HEK293 (cell line): ENCODE data around the gene MAML3.
A peak's percentile ranks its signal among the peaks of the same experiment; 100 is the strongest.

Experiments used
- CTCF ChIA-PET: fragments of 350-600 bp; formaldehyde crosslinking; extraction: SDS; loops from one replicate; lab custom pipeline; 2021; ENCODE audit warnings: antibody characterized with exemption; lab: Yijun Ruan, JAX
- POLR2A ChIA-PET: fragments of 300-600 bp; formaldehyde crosslinking; extraction: SDS; loops from one replicate; lab custom pipeline; 2020; ENCODE audit warnings: antibody characterized with exemption, inconsistent platforms; lab: Yijun Ruan, JAX
- H3K27ac ChIP-seq: fragments of 200-500 bp; sonication (Bioruptor generic); 2 replicates; pipeline ENCODE4 v1.5.1; 2014; ENCODE audit warnings: low read depth, low read length, control low read depth, inconsistent platforms; ENCODE audit errors: extremely low read depth
- H3K36me3 ChIP-seq, 2 experiments: fragments of 200-500 bp in 1 of 2; sonication (Bioruptor generic) in 1 of 2; 1 replicate in 1 of 2; 2 replicates in 1 of 2; pipeline ENCODE4 v1.5.1; 2014 to 2017; ENCODE audit warnings: inconsistent platforms in 2 of 2, low read length in 2 of 2; ENCODE audit not compliant: control insufficient read depth in 2 of 2, insufficient read depth in 1 of 2
- H3K4me1 ChIP-seq: fragments of 200-500 bp; sonication (Bioruptor generic); 2 replicates; pipeline ENCODE4 v1.5.1; 2014; ENCODE audit warnings: mild to moderate bottlenecking, low read length, inconsistent platforms; ENCODE audit not compliant: control insufficient read depth, insufficient read depth
- H3K4me3 ChIP-seq: 2 replicates; pipeline ENCODE4 v1.5.1; 2011; ENCODE audit warnings: low read depth, mild to moderate bottlenecking, control low read depth, low read length, moderate library complexity
- H3K9me3 ChIP-seq: fragments of 200-500 bp; sonication (Bioruptor generic); 2 replicates; pipeline ENCODE4 v1.5.1; 2014; ENCODE audit warnings: low read depth, low read length, inconsistent platforms; ENCODE audit not compliant: control insufficient read depth, insufficient read depth
- AEBP2 ChIP-seq: fragments of 450-650 bp; formaldehyde crosslinking; IDR thresholded peaks from 2 replicates; pipeline ENCODE4 v1.5.1; 2016; ENCODE audit warnings: missing biosample characterization, missing genetic modification characterization, borderline replicate concordance
- BCL6B ChIP-seq: fragments of 450-650 bp; formaldehyde crosslinking; IDR thresholded peaks from 2 replicates; pipeline ENCODE4 v1.5.1; 2017; ENCODE audit warnings: missing biosample characterization, missing genetic modification characterization
- GLIS2 ChIP-seq: fragments of 450-650 bp; formaldehyde crosslinking; IDR thresholded peaks from 2 replicates; pipeline ENCODE4 v1.5.1; 2016; ENCODE audit warnings: missing biosample characterization, missing genetic modification characterization
- HOXA7 ChIP-seq: sonication (generic); formaldehyde crosslinking; IDR thresholded peaks from 2 replicates; pipeline ENCODE4 v1.8.1; 2022; ENCODE audit warnings: missing genetic modification reagents, borderline replicate concordance
- HOXC10 ChIP-seq: sonication (generic); formaldehyde crosslinking; IDR thresholded peaks from 2 replicates; pipeline ENCODE4 v1.8.1; 2023; ENCODE audit warnings: mild to moderate bottlenecking, missing genetic modification reagents
- YY1 ChIP-seq: fragments of 450-650 bp; formaldehyde crosslinking; IDR thresholded peaks from 2 replicates; pipeline ENCODE4 v1.5.1; 2018; ENCODE audit warnings: missing biosample characterization, missing genetic modification characterization
- ZBTB20 ChIP-seq: fragments of 450-650 bp; formaldehyde crosslinking; IDR thresholded peaks from 2 replicates; pipeline ENCODE4 v1.5.1; 2016; ENCODE audit warnings: missing biosample characterization, missing genetic modification characterization
- ZFHX2 ChIP-seq: fragments of 450-650 bp; formaldehyde crosslinking; conservative IDR thresholded peaks from 2 replicates; pipeline ENCODE4 v1.5.1; 2016; ENCODE audit warnings: missing biosample characterization, missing genetic modification characterization
- ZNF121 ChIP-seq: fragments of 450-650 bp; formaldehyde crosslinking; IDR thresholded peaks from 2 replicates; pipeline ENCODE4 v1.5.1; 2016; ENCODE audit warnings: missing biosample characterization, missing genetic modification characterization
- ZNF18 ChIP-seq: fragments of 450-650 bp; formaldehyde crosslinking; IDR thresholded peaks from 2 replicates; pipeline ENCODE4 v1.5.1; 2016; ENCODE audit warnings: missing biosample characterization, missing genetic modification characterization
- ZNF19 ChIP-seq: fragments of 450-650 bp; formaldehyde crosslinking; IDR thresholded peaks from 2 replicates; pipeline ENCODE4; 2016; ENCODE audit warnings: missing biosample characterization, missing genetic modification characterization, low read depth
- ZNF366 ChIP-seq: fragments of 450-650 bp; formaldehyde crosslinking; conservative IDR thresholded peaks from 2 replicates; pipeline ENCODE4 v1.5.1; 2016; ENCODE audit warnings: missing biosample characterization, missing genetic modification characterization
- ZNF426 ChIP-seq: fragments of 450-650 bp; formaldehyde crosslinking; IDR thresholded peaks from 2 replicates; pipeline ENCODE4 v1.5.1; 2017; ENCODE audit warnings: missing biosample characterization, missing genetic modification characterization, mild to moderate bottlenecking, inconsistent platforms, moderate library complexity
- ZNF513 ChIP-seq: fragments of 450-650 bp; IDR thresholded peaks from 2 replicates; pipeline ENCODE4 v1.5.1; 2018; ENCODE audit warnings: missing biosample characterization, missing genetic modification characterization
- ZNF558 ChIP-seq: fragments of 450-650 bp; formaldehyde crosslinking; IDR thresholded peaks from 2 replicates; pipeline ENCODE4 v1.5.1; 2016; ENCODE audit warnings: missing biosample characterization, missing genetic modification characterization
- ZNF677 ChIP-seq: fragments of 450-650 bp; IDR thresholded peaks from 2 replicates; pipeline ENCODE4 v1.5.0; 2018; ENCODE audit warnings: missing biosample characterization, mild to moderate bottlenecking, missing genetic modification characterization, moderate library complexity
- ZSCAN4 ChIP-seq: fragments of 450-650 bp; formaldehyde crosslinking; IDR thresholded peaks from 2 replicates; pipeline ENCODE4 v1.5.1; 2017; ENCODE audit warnings: missing biosample characterization, missing genetic modification characterization

MAML3 gene

GRCh38 chr4:139934708-139935195, 219.2 kb downstream of the MAML3 start:
- no peaks in the 10 kb centered on the region for H3K9me3 ChIP-seq
- H3K27ac ChIP-seq, result no peak overlapping the region
- no peaks in the 10 kb centered on the region for H3K4me1 ChIP-seq
- no peaks in the 10 kb centered on the region for H3K36me3 ChIP-seq
- CTCF ChIA-PET, result no interaction called here
- POLR2A ChIA-PET, result no interaction called here
- no peak for TF ChIP-seq HOXA7 (CRISPR knock-in tag)
- TF ChIP-seq ZNF677 (tag by site-specific recombination), result no peak
- TF ChIP-seq ZNF426 (tag by site-specific recombination), result no peak
- no peak for TF ChIP-seq ZNF558 (tag by site-specific recombination)
- no peak for TF ChIP-seq BCL6B (tag by site-specific recombination)
- TF ChIP-seq ZSCAN4, result no peak
- no peak for TF ChIP-seq ZNF366
- no peak for TF ChIP-seq AEBP2
- H3K4me3 ChIP-seq, result no peak overlapping the region

GRCh38 chr4:139934057-139934707, 219.8 kb downstream of the MAML3 start:
- H3K9me3 ChIP-seq, result no peaks in the 10 kb centered on the region
- ChIA-PET POLR2A (no interaction called here), CTCF (no interaction called here)
- no peaks in the 10 kb centered on the region for H3K4me1 ChIP-seq
- H3K36me3 ChIP-seq, result no peaks in the 10 kb centered on the region
- TF ChIP-seq HOXC10 (CRISPR knock-in tag), result no peak
- no peak for TF ChIP-seq YY1
- no peak for TF ChIP-seq ZFHX2 (tag by site-specific recombination)
- peak; percentile 54 for TF ChIP-seq ZBTB20 (tag by site-specific recombination)
- peak; percentile 70 for TF ChIP-seq ZNF18 (tag by site-specific recombination)
- TF ChIP-seq ZNF121 (tag by site-specific recombination), result no peak
- H3K4me3 ChIP-seq, result no peak overlapping the region
- no peak overlapping the region for H3K27ac ChIP-seq

- no peaks in the 10 kb centered on the region for H3K4me1 ChIP-seq
- POLR2A ChIA-PET, result no interaction called here
- H3K27ac ChIP-seq, result no peak overlapping the region
- no peak for TF ChIP-seq ZNF19
- TF ChIP-seq ZNF513 (tag by site-specific recombination), result no peak
- TF ChIP-seq GLIS2, result no peak
- CTCF ChIA-PET, result no interaction called here
- no peaks in the 10 kb centered on the region for H3K36me3 ChIP-seq
- no peak overlapping the region for H3K4me3 ChIP-seq
- no peaks in the 10 kb centered on the region for H3K9me3 ChIP-seq
These were observed 220.4 kb downstream of the MAML3 start for GRCh38 chr4:139933541-139933940.
